A673 (cell line): ENCODE results near the gene PFKP.

Experiments used
- EZH2 ChIP-seq: fragments of 200-600 bp; sonication (generic); IDR thresholded peaks from 2 replicates; pipeline ENCODE4 v1.6.1; 2017; ENCODE audit warnings: borderline replicate concordance, low read depth, mild to moderate bottlenecking, mixed read lengths, antibody characterized with exemption, low read length; ENCODE audit not compliant: poor library complexity, severe bottlenecking
- TF ChIP-seq, protein P1 (sequence below): fragments of 300-800, 200-600 bp; sonication (generic); conservative IDR thresholded peaks from 2 replicates; pipeline ENCODE4 v1.5.1; 2017; ENCODE audit warnings: low read depth, mild to moderate bottlenecking, antibody characterized with exemption, low read length, moderate library complexity, mixed read lengths

DNA sequence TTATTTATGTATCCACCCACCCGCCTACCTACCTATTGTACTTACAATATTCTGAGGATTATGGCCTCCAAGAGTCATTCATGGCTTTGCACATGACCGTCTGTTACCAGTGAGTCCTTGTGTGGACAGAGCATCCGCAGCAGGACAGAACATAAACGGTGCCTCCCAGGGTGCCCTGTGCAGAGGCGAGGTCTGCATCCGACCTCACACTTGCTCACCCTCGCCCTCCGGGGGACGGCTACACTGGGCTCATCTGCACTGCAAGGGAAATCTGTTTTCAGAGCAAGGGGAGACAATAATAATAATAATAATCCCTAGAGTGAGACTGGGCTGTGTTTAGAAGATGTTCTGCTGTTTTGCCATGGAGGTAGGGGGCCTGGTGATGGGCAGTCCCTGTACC, 29.8 kb downstream of the PFKP start:
- TF ChIP-seq, protein P1, sequence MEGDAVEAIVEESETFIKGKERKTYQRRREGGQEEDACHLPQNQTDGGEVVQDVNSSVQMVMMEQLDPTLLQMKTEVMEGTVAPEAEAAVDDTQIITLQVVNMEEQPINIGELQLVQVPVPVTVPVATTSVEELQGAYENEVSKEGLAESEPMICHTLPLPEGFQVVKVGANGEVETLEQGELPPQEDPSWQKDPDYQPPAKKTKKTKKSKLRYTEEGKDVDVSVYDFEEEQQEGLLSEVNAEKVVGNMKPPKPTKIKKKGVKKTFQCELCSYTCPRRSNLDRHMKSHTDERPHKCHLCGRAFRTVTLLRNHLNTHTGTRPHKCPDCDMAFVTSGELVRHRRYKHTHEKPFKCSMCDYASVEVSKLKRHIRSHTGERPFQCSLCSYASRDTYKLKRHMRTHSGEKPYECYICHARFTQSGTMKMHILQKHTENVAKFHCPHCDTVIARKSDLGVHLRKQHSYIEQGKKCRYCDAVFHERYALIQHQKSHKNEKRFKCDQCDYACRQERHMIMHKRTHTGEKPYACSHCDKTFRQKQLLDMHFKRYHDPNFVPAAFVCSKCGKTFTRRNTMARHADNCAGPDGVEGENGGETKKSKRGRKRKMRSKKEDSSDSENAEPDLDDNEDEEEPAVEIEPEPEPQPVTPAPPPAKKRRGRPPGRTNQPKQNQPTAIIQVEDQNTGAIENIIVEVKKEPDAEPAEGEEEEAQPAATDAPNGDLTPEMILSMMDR, result no peak
- TF ChIP-seq EZH2, result no peak
